Thoracic aorta (tissue), 2 donors: Measurements from ENCODE around the gene SPATA25. TPM values are rescaled to one million over a fixed set of nuclear protein-coding genes. Genes with fewer than 3 reads are reported as not detected.

Source experiments
- total RNA-seq, 2 donors: library from RNA; depleted of rRNA; stranded (reverse); fragments of >200 nt; gene quantifications; one replicate each; pipeline versions ENCODE4 v1.1.0 to v1.2.3, GENCODE V29; 2016

Gene SPATA25
- total RNA-seq, 2 donors from 2014 or later, result 16.6 to 16.7 TPM

Other genes with a start within 250 kb of the SPATA25 start
- gene WFDC11, start 217.4 kb downstream of the SPATA25 start, total RNA-seq, result not detected
- not detected for gene WFDC13, start 185.6 kb downstream of the SPATA25 start, total RNA-seq
- not detected for gene WFDC10B, start 182.6 kb downstream of the SPATA25 start, total RNA-seq
- gene SPINT4, start 165.3 kb downstream of the SPATA25 start, total RNA-seq, result not detected
- not detected for gene WFDC3, start 95.7 kb downstream of the SPATA25 start, total RNA-seq
- gene DNTTIP1, start 95.7 kb downstream of the SPATA25 start, total RNA-seq, result 10 to 100 TPM; 15.3 to 31.4 TPM
- not detected for gene UBE2C, start 75.0 kb downstream of the SPATA25 start, total RNA-seq
- gene TNNC2, start 60.3 kb downstream of the SPATA25 start, total RNA-seq, result not detected
- gene SNX21, start 53.8 kb downstream of the SPATA25 start, total RNA-seq, result 100 to 1,000 TPM in 1 of 2 donors, 10 to 100 TPM in 1; 78.2 to 133 TPM
- 10 to 100 TPM; 20.5 to 45.2 TPM for gene ACOT8, start 30.2 kb downstream of the SPATA25 start, total RNA-seq
- gene ZSWIM3, start 30.0 kb downstream of the SPATA25 start, total RNA-seq, result 1 to 10 TPM; 3.0 to 6.1 TPM
- gene ZSWIM1, start 6.4 kb downstream of the SPATA25 start, total RNA-seq, result 1 to 10 TPM; 6.4 to 7.4 TPM
- 10 to 100 TPM; 19.7 to 78.7 TPM for gene NEURL2, start 3.6 kb upstream of the SPATA25 start, total RNA-seq
- 100 to 1,000 TPM in 1 of 2 donors, 10 to 100 TPM in 1; 73.7 to 109 TPM for gene CTSA, start 3.7 kb upstream of the SPATA25 start, total RNA-seq
- 100 to 1,000 TPM; 182 to 637 TPM for gene PLTP, start 24.5 kb upstream of the SPATA25 start, total RNA-seq
- 10 to 100 TPM; 22.6 to 34.7 TPM for gene PCIF1, start 47.1 kb upstream of the SPATA25 start, total RNA-seq
- 10 to 100 TPM; 28.8 to 30.1 TPM for gene ZNF335, start 84.6 kb upstream of the SPATA25 start, total RNA-seq
- gene MMP9, start 121.3 kb upstream of the SPATA25 start, total RNA-seq, result 1 to 10 TPM in 1 of 2 donors, not detected in 1; 3.7 TPM
- not detected for gene SLC12A5, start 141.6 kb upstream of the SPATA25 start, total RNA-seq
- 10 to 100 TPM; 23.7 to 28.6 TPM for gene NCOA5, start 202.3 kb upstream of the SPATA25 start, total RNA-seq
- gene CD40, start 230.7 kb upstream of the SPATA25 start, total RNA-seq, result 10 to 100 TPM; 15.9 to 33.3 TPM